K562 (cell line): ENCODE measurements around the gene SLC38A10.

ENCODE experiments used
- BRD9 ChIP-seq: fragments of 450-650 bp; IDR thresholded peaks from 2 replicates; pipeline ENCODE4 v1.6.1; 2018; ENCODE audit warnings: low read depth; ENCODE audit not compliant: partially characterized antibody
- ESRRB ChIP-seq: fragments of 250-450 bp; sonication (Bioruptor Pico); IDR thresholded peaks from 2 replicates; pipeline ENCODE4 v1.5.0; 2020; ENCODE audit warnings: mild to moderate bottlenecking, moderate library complexity, borderline replicate concordance
- SIN3B ChIP-seq: fragments of 450-650 bp; IDR thresholded peaks from 2 replicates; pipeline ENCODE4 v1.6.1; 2017; ENCODE audit warnings: low read depth, mild to moderate bottlenecking, moderate library complexity
- TAF1 ChIP-seq: IDR thresholded peaks from 2 replicates; pipeline ENCODE4 v1.6.1; 2011; ENCODE audit warnings: mild to moderate bottlenecking, low read length, moderate library complexity; ENCODE audit not compliant: insufficient read depth, control insufficient read depth, severe bottlenecking; ENCODE audit errors: extremely low read depth
- TF ChIP-seq, protein P1 (sequence below): fragments of 250-450 bp; sonication (Bioruptor Pico); IDR thresholded peaks from 2 replicates; pipeline ENCODE4 v1.8.0; 2021; ENCODE audit warnings: moderate library complexity, mild to moderate bottlenecking, inconsistent platforms
- TF ChIP-seq, protein P2 (sequence below): IDR thresholded peaks from 2 replicates; pipeline ENCODE4 v1.6.1; 2011; ENCODE audit not compliant: insufficient read length; ENCODE audit errors: extremely low read depth
- TF ChIP-seq, protein P3 (sequence below): fragments of 450-650 bp; IDR thresholded peaks from 2 replicates; pipeline ENCODE4 v1.6.1; 2014; ENCODE audit warnings: low read depth, mild to moderate bottlenecking, moderate library complexity, borderline replicate concordance
- TF ChIP-seq, protein P4 (sequence below): fragments of 450-650 bp; formaldehyde crosslinking; IDR thresholded peaks from 2 replicates; pipeline ENCODE4 v1.4.0; 2020; ENCODE audit warnings: mild to moderate bottlenecking, moderate library complexity
- TF ChIP-seq, protein P5 (sequence below): sonication (generic); formaldehyde crosslinking; IDR thresholded peaks from 2 replicates; pipeline ENCODE4 v1.8.1; 2023; ENCODE audit warnings: mild to moderate bottlenecking, missing genetic modification reagents

DNA sequence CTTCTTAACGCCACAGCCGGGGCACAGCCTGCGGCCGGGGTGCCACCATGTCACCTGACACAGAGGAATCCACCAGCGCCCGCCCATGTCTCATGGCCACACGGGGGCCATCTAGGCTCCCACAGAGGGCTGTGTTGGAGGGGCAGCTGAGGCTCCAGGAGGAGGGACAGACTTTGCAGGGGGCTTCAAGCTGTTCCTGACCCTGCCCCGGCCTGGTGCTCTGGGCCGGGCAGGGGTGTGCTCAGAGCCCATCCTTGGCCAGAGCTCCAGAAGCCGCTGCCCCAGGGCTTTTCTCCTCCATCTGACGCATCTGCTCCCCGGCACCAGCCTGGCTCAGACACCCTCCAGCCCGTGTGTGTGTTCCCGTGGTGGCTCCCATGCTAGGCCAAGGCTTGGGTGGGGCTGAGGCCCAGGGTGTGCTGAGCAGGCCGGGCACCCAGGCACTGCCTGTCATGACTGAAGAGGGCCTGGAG, 7.8 kb upstream of the SLC38A10 start:
- TF ChIP-seq, protein P1, sequence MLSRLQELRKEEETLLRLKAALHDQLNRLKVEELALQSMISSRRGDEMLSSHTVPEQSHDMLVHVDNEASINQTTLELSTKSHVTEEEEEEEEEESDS (CRISPR knock-in tag) = no peak
- TF ChIP-seq, protein P2, sequence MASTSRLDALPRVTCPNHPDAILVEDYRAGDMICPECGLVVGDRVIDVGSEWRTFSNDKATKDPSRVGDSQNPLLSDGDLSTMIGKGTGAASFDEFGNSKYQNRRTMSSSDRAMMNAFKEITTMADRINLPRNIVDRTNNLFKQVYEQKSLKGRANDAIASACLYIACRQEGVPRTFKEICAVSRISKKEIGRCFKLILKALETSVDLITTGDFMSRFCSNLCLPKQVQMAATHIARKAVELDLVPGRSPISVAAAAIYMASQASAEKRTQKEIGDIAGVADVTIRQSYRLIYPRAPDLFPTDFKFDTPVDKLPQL = no peak
- TF ChIP-seq ESRRB (CRISPR knock-in tag) (no peak), BRD9 (no peak), SIN3B (no peak), TAF1 (no peak)
- TF ChIP-seq, protein P3, sequence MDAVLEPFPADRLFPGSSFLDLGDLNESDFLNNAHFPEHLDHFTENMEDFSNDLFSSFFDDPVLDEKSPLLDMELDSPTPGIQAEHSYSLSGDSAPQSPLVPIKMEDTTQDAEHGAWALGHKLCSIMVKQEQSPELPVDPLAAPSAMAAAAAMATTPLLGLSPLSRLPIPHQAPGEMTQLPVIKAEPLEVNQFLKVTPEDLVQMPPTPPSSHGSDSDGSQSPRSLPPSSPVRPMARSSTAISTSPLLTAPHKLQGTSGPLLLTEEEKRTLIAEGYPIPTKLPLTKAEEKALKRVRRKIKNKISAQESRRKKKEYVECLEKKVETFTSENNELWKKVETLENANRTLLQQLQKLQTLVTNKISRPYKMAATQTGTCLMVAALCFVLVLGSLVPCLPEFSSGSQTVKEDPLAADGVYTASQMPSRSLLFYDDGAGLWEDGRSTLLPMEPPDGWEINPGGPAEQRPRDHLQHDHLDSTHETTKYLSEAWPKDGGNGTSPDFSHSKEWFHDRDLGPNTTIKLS = no peak
- TF ChIP-seq, protein P4, sequence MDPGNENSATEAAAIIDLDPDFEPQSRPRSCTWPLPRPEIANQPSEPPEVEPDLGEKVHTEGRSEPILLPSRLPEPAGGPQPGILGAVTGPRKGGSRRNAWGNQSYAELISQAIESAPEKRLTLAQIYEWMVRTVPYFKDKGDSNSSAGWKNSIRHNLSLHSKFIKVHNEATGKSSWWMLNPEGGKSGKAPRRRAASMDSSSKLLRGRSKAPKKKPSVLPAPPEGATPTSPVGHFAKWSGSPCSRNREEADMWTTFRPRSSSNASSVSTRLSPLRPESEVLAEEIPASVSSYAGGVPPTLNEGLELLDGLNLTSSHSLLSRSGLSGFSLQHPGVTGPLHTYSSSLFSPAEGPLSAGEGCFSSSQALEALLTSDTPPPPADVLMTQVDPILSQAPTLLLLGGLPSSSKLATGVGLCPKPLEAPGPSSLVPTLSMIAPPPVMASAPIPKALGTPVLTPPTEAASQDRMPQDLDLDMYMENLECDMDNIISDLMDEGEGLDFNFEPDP (CRISPR knock-in tag) = no peak
- TF ChIP-seq, protein P5, sequence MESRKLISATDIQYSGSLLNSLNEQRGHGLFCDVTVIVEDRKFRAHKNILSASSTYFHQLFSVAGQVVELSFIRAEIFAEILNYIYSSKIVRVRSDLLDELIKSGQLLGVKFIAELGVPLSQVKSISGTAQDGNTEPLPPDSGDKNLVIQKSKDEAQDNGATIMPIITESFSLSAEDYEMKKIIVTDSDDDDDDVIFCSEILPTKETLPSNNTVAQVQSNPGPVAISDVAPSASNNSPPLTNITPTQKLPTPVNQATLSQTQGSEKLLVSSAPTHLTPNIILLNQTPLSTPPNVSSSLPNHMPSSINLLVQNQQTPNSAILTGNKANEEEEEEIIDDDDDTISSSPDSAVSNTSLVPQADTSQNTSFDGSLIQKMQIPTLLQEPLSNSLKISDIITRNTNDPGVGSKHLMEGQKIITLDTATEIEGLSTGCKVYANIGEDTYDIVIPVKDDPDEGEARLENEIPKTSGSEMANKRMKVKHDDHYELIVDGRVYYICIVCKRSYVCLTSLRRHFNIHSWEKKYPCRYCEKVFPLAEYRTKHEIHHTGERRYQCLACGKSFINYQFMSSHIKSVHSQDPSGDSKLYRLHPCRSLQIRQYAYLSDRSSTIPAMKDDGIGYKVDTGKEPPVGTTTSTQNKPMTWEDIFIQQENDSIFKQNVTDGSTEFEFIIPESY (CRISPR knock-in tag) = no peak
